ENCODE results near the gene BRD2. TPM values are rescaled to one million over a fixed set of nuclear protein-coding genes. Genes with fewer than 3 reads are reported as not detected.

BRD2 gene
- 100 to 1,000 TPM in 3 of 4 donors, 10 to 100 TPM in 1; 97.5 to 130 (median 119) TPM for total RNA-seq

GRCh38 chr6:32968093-32968866 lies at the start of gene BRD2:
TSS of gene BRD2 (plus strand) at chr6:32968594. CDS start at chr6:32972899, 4,305 bp downstream.
- 1 to 2% methylated on average over 19 to 24 of the region's 62 CpGs for WGBS, 2 donors
- intact Hi-C loops (cut with DNase I; ENCODE audit: low total_unique reads), result no loop called here
- H3K4me3 ChIP-seq (ENCODE audit: low read depth, poor library complexity, severe bottlenecking), result peak within 1 kb of the TSS; percentile 88
- no peak for TF ChIP-seq CTCF (IDR thresholded peaks at IDR 0.05)
- peak in 1 of 2 donors; percentile 86 for TF ChIP-seq POLR2A (IDR thresholded peaks at IDR 0.05)
- DNase-seq (ENCODE audit: low spot score in 2 of 2), result peak; percentile 93 to 99

- WGBS, 2 donors, result 72 to 76% methylated on average over 2 of the region's 2 CpGs
Measured at GRCh38 chr6:32920715-32921114, 47.7 kb upstream of the BRD2 start.

GRCh38 chr6:32922083-32922482 lies 46.3 kb upstream of the BRD2 start:
- intact Hi-C loops (cut with DNase I; ENCODE audit: low total_unique reads), result no loop called here
- WGBS, 2 donors, result 90 to 95% methylated on average over 2 of the region's 2 CpGs
- DNase-seq (ENCODE audit: low spot score in 2 of 2), result no peak
- TF ChIP-seq CTCF (IDR thresholded peaks at IDR 0.05) (no peak), POLR2A (IDR thresholded peaks at IDR 0.05) (no peak)
- H3K4me3 ChIP-seq (ENCODE audit: low read depth, poor library complexity, severe bottlenecking), result no peak overlapping the region

More at GRCh38 chr6:32920715-32921114, 47.7 kb upstream of the BRD2 start:
- no peak for DNase-seq (ENCODE audit: low spot score in 2 of 2)
- TF ChIP-seq CTCF (IDR thresholded peaks at IDR 0.05) (no peak), POLR2A (IDR thresholded peaks at IDR 0.05) (no peak)
- no peak overlapping the region for H3K4me3 ChIP-seq (ENCODE audit: low read depth, poor library complexity, severe bottlenecking)
- intact Hi-C loops (cut with DNase I; ENCODE audit: low total_unique reads), result no loop called here

GRCh38 chr6:32931211-32931610 lies 37.2 kb upstream of the BRD2 start:
- WGBS, 2 donors, result 0 to 35% methylated on average over 1 of the region's 1 CpG
- no peak for DNase-seq (ENCODE audit: low spot score in 2 of 2)
- intact Hi-C loops (cut with DNase I; ENCODE audit: low total_unique reads), result no loop called here
- H3K4me3 ChIP-seq (ENCODE audit: low read depth, poor library complexity, severe bottlenecking), result no peak overlapping the region
- TF ChIP-seq CTCF (IDR thresholded peaks at IDR 0.05) (no peak), POLR2A (IDR thresholded peaks at IDR 0.05) (no peak)

GRCh38 chr6:32932132-32932868 lies 36.1 kb upstream of the BRD2 start:
- 81 to 82% methylated on average over 7 of the region's 7 CpGs for WGBS, 2 donors
- H3K4me3 ChIP-seq (ENCODE audit: low read depth, poor library complexity, severe bottlenecking), result no peak overlapping the region
- no peak for TF ChIP-seq POLR2A (IDR thresholded peaks at IDR 0.05)
- no peak for TF ChIP-seq CTCF (IDR thresholded peaks at IDR 0.05)
- intact Hi-C loops (cut with DNase I; ENCODE audit: low total_unique reads), result no loop called here
- DNase-seq (ENCODE audit: low spot score in 2 of 2), result no peak
